Measurements from ENCODE around the gene ATRN. TPM values are rescaled to one million over a fixed set of nuclear protein-coding genes. Genes with fewer than 3 reads are reported as not detected.

ATRN gene
- polyA plus RNA-seq, 1 donor (not counting 4 experiments of a cell fraction or from before 2014, with no cell fraction given) = 49.9 TPM

DNA sequence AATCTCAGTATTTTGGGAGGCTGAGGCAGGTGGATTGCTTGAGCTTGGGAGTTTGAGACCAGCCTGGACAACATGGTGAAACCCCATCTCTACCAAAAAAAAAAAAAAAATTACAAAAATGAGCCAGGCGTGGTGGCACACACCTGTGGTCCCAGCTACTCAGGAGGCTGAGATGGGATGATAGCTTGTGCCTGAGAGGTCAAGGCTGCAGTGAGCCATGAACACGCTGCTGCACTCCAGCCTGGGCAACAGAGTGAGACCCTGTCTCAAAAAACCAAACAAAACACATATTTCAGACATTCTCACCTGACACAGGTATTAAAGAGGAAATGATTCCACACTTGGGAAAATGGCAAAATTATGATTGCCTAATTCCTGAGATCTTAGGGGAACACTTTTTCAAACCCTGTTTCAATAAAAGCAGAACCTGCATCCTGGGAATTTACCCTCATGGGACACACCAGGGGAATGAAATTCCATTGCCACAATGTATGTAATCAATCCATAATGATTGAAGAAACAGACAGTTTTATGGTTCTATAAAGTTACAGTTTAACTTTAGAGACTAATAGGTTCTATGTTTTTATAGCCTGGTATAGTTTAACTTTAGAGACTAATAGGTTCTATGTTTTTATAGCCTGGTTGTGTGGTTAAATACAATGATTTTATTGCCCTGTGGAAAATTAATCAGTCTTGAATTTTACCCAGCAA lies 33.8 kb upstream of the ATRN start:
- Histone ChIP-seq H3K79me2 (ENCODE audit: control insufficient read depth, insufficient read depth, low read length) (no peaks in the 10 kb centered on the region), H4K20me1 (ENCODE audit: control insufficient read depth, extremely low read depth, insufficient read depth, low read length) (no peaks in the 10 kb centered on the region), H3K36me3 (ENCODE audit: control insufficient read depth in 2 of 2, extremely low read depth in 1 of 2, insufficient read depth in 2 of 2, low read length in 2 of 2) (no peaks in the 10 kb centered on the region), H3K4me3 (ENCODE audit: control insufficient read depth in 2 of 3, extremely low read depth in 1 of 3, insufficient read depth in 2 of 3, low read depth in 1 of 3, low read length in 3 of 3) (no peak overlapping the region), H3K27me3 (ENCODE audit: control insufficient read depth, extremely low read depth, insufficient read depth, low read length) (no peaks in the 10 kb centered on the region), H3K9me3 (ENCODE audit: control insufficient read depth, low read depth, low read length) (no peaks in the 10 kb centered on the region), H3K27ac (ENCODE audit: control insufficient read depth, insufficient read depth, low read length) (no peak overlapping the region), H3K9me1 (ENCODE audit: control insufficient read depth, extremely low read depth, insufficient read depth, low read length) (no peaks in the 10 kb centered on the region), H3K9ac (ENCODE audit: control insufficient read depth, extremely low read depth, insufficient read depth, low read length) (no peak overlapping the region), H3K4me2 (ENCODE audit: control insufficient read depth, extremely low read depth, insufficient read depth, low read depth, low read length) (no peak overlapping the region), H3K4me1 (ENCODE audit: control insufficient read depth, extremely low read depth, insufficient read depth, low read length) (no peaks in the 10 kb centered on the region), H2AFZ (ENCODE audit: control insufficient read depth, low read length) (no peak overlapping the region)
- dilution Hi-C loops (cut with MboI; ENCODE audit: extremely low pct_ligation_motif_present, low sequenced_read_pairs) = no loop called here
- FAIRE-seq (no peak), DNase-seq (ENCODE audit: low read depth, low spot score) (no peak)
- no peak for TF ChIP-seq EZH2 (IDR thresholded peaks at IDR 0.05; ENCODE audit: low read length)
- TF ChIP-seq, protein P1, sequence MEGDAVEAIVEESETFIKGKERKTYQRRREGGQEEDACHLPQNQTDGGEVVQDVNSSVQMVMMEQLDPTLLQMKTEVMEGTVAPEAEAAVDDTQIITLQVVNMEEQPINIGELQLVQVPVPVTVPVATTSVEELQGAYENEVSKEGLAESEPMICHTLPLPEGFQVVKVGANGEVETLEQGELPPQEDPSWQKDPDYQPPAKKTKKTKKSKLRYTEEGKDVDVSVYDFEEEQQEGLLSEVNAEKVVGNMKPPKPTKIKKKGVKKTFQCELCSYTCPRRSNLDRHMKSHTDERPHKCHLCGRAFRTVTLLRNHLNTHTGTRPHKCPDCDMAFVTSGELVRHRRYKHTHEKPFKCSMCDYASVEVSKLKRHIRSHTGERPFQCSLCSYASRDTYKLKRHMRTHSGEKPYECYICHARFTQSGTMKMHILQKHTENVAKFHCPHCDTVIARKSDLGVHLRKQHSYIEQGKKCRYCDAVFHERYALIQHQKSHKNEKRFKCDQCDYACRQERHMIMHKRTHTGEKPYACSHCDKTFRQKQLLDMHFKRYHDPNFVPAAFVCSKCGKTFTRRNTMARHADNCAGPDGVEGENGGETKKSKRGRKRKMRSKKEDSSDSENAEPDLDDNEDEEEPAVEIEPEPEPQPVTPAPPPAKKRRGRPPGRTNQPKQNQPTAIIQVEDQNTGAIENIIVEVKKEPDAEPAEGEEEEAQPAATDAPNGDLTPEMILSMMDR (optimal IDR thresholded peaks at IDR 0.05 in 1 of 3, IDR thresholded peaks at IDR 0.05 in 1 of 3, conservative IDR thresholded peaks at IDR 0.05 in 1 of 3; ENCODE audit: extremely low read depth in 1 of 3, insufficient read depth in 2 of 3, low read length in 3 of 3) = no peak

DNA sequence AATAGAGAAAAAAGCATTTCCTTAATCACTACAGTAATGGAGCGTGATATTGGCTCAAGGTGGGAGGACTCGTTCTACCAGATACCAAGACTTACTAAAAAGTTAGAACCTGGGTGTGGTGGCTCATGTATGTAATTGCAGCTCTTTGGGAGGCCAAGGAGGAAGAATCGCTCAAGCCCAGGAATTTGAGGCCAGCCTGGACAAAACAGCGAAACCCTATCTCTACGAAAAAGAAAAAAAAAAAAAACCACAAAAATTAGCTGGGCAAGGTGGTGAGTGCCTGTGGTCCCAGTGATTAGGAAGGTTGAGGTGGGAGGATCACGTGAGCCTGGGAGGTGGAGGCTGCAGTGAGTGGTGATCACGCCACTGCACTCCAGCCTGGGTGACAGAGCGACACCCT lies 24.0 kb upstream of the ATRN start:
- Histone ChIP-seq H3K4me1 (ENCODE audit: control insufficient read depth, extremely low read depth, insufficient read depth, low read length) (peaks cover 15% of the 10 kb centered on the region), H3K9me1 (ENCODE audit: control insufficient read depth, extremely low read depth, insufficient read depth, low read length) (no peaks in the 10 kb centered on the region), H3K27ac (ENCODE audit: control insufficient read depth, insufficient read depth, low read length) (no peak overlapping the region), H3K4me2 (ENCODE audit: control insufficient read depth, extremely low read depth, insufficient read depth, low read depth, low read length) (peak overlapping the region; percentile 2), H3K36me3 (ENCODE audit: control insufficient read depth in 2 of 2, extremely low read depth in 1 of 2, insufficient read depth in 2 of 2, low read length in 2 of 2) (no peaks in the 10 kb centered on the region), H3K27me3 (ENCODE audit: control insufficient read depth, extremely low read depth, insufficient read depth, low read length) (no peaks in the 10 kb centered on the region), H3K4me3 (ENCODE audit: control insufficient read depth in 2 of 3, extremely low read depth in 1 of 3, insufficient read depth in 2 of 3, low read depth in 1 of 3, low read length in 3 of 3) (no peak overlapping the region), H2AFZ (ENCODE audit: control insufficient read depth, low read length) (no peak overlapping the region), H3K9me3 (ENCODE audit: control insufficient read depth, low read depth, low read length) (no peaks in the 10 kb centered on the region), H3K9ac (ENCODE audit: control insufficient read depth, extremely low read depth, insufficient read depth, low read length) (no peak overlapping the region), H3K79me2 (ENCODE audit: control insufficient read depth, insufficient read depth, low read length) (no peaks in the 10 kb centered on the region), H4K20me1 (ENCODE audit: control insufficient read depth, extremely low read depth, insufficient read depth, low read length) (no peaks in the 10 kb centered on the region)
- dilution Hi-C loops (cut with MboI; ENCODE audit: extremely low pct_ligation_motif_present, low sequenced_read_pairs) = no loop called here
- no peak for TF ChIP-seq EZH2 (IDR thresholded peaks at IDR 0.05; ENCODE audit: low read length)
- TF ChIP-seq, protein P1 (optimal IDR thresholded peaks at IDR 0.05 in 1 of 3, IDR thresholded peaks at IDR 0.05 in 1 of 3, conservative IDR thresholded peaks at IDR 0.05 in 1 of 3; ENCODE audit: extremely low read depth in 1 of 3, insufficient read depth in 2 of 3, low read length in 3 of 3) = no peak
- DNase-seq (ENCODE audit: low read depth, low spot score) (peak; percentile 25), FAIRE-seq (peak; percentile 73)

Data from keratinocyte (primary cell).